ENCODE results near the gene MCFD2. TPM values are rescaled to one million over a fixed set of nuclear protein-coding genes. Genes with fewer than 3 reads are reported as not detected.
A peak's percentile ranks its signal among the peaks of the same experiment; 100 is the strongest.
"Not testable (repeated sequence)": the region's sequence is repeated elsewhere in the genome, so short reads cannot be mapped to it uniquely, and the experiment has no call there.

The MCFD2 gene
- polyA plus RNA-seq, 1 donor (not counting 4 experiments of a cell fraction or from before 2014, with no cell fraction given) = 132 TPM

DNA sequence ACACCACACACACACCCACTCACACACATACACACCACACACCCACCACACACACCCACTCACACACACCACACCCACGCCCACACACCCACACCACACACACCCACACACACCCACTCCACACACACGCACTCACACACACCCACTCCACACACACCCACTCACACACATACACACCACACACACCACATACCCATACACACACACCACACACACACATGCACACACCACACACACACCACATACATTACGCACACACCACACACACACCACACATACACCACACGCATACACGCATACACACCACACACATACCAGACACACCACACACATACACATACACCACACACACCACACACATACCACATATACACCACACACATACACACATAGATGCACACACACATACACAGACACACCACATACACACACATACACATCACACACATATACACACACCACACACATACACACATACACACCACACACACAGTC, 37.9 kb downstream of the MCFD2 start:
- peaks cover 18% of the 10 kb centered on the region for H3K4me1 ChIP-seq (ENCODE audit: control insufficient read depth, extremely low read depth, insufficient read depth, low read length)
- H2AFZ ChIP-seq (ENCODE audit: control insufficient read depth, low read length) = no peak overlapping the region
- no peaks in the 10 kb centered on the region for H3K9me3 ChIP-seq (ENCODE audit: control insufficient read depth, low read depth, low read length)
- FAIRE-seq (no peak), DNase-seq (ENCODE audit: low read depth, low spot score) (no peak)
- no peak overlapping the region for H3K4me3 ChIP-seq (ENCODE audit: control insufficient read depth in 2 of 3, extremely low read depth in 1 of 3, insufficient read depth in 2 of 3, low read depth in 1 of 3, low read length in 3 of 3)
- H3K4me2 ChIP-seq (ENCODE audit: control insufficient read depth, extremely low read depth, insufficient read depth, low read depth, low read length) = no peak overlapping the region
- no peaks in the 10 kb centered on the region for H3K36me3 ChIP-seq (ENCODE audit: control insufficient read depth in 2 of 2, extremely low read depth in 1 of 2, insufficient read depth in 2 of 2, low read length in 2 of 2)
- no peaks in the 10 kb centered on the region for H3K79me2 ChIP-seq (ENCODE audit: control insufficient read depth, insufficient read depth, low read length)
- no peaks in the 10 kb centered on the region for H3K9me1 ChIP-seq (ENCODE audit: control insufficient read depth, extremely low read depth, insufficient read depth, low read length)
- H3K27ac ChIP-seq (ENCODE audit: control insufficient read depth, insufficient read depth, low read length) = no peak overlapping the region
- peaks cover 6% of the 10 kb centered on the region for H3K27me3 ChIP-seq (ENCODE audit: control insufficient read depth, extremely low read depth, insufficient read depth, low read length)
- H3K9ac ChIP-seq (ENCODE audit: control insufficient read depth, extremely low read depth, insufficient read depth, low read length) = no peak overlapping the region
- no peak for TF ChIP-seq EZH2 (IDR thresholded peaks at IDR 0.05; ENCODE audit: low read length)
- TF ChIP-seq, protein P1, sequence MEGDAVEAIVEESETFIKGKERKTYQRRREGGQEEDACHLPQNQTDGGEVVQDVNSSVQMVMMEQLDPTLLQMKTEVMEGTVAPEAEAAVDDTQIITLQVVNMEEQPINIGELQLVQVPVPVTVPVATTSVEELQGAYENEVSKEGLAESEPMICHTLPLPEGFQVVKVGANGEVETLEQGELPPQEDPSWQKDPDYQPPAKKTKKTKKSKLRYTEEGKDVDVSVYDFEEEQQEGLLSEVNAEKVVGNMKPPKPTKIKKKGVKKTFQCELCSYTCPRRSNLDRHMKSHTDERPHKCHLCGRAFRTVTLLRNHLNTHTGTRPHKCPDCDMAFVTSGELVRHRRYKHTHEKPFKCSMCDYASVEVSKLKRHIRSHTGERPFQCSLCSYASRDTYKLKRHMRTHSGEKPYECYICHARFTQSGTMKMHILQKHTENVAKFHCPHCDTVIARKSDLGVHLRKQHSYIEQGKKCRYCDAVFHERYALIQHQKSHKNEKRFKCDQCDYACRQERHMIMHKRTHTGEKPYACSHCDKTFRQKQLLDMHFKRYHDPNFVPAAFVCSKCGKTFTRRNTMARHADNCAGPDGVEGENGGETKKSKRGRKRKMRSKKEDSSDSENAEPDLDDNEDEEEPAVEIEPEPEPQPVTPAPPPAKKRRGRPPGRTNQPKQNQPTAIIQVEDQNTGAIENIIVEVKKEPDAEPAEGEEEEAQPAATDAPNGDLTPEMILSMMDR (optimal IDR thresholded peaks at IDR 0.05 in 1 of 3, IDR thresholded peaks at IDR 0.05 in 1 of 3, conservative IDR thresholded peaks at IDR 0.05 in 1 of 3; ENCODE audit: extremely low read depth in 1 of 3, insufficient read depth in 2 of 3, low read length in 3 of 3) = no peak
- no peaks in the 10 kb centered on the region for H4K20me1 ChIP-seq (ENCODE audit: control insufficient read depth, extremely low read depth, insufficient read depth, low read length)
- dilution Hi-C loops (cut with MboI; ENCODE audit: extremely low pct_ligation_motif_present, low sequenced_read_pairs) = no loop called here

DNA sequence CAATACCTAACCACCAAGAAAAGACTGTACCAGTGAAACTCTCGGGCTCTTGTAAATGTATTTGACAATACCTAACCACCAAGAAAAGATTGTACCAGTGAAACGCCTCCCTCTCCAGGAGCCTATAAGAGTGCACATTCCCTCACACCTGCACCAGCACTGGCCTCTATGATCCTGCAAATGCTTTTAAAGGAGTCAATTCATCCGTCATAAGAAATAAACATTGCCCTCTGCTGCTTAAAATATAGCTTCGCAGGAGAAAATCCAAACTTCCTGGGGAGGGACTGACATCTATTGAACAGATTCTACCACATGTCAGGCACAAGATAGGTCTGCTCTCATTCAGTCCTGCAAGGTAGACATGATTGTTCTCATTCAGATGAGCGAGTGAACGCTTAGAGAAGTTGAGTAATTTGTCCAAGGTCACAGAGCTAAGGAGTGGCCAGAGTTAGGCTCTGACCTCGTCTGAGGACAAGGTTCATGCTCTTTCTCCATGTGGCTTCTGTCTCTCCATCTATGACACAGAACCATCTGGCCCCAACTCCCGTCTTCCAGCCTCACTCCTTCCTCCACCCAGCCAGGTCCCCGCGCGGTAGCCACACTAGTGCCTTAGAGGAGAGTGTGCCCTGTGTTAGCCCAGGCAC, 38.7 kb downstream of the MCFD2 start:
- no peaks in the 10 kb centered on the region for H3K27me3 ChIP-seq (ENCODE audit: control insufficient read depth, extremely low read depth, insufficient read depth, low read length)
- H3K4me1 ChIP-seq (ENCODE audit: control insufficient read depth, extremely low read depth, insufficient read depth, low read length) = peaks cover 18% of the 10 kb centered on the region
- FAIRE-seq (no peak), DNase-seq (ENCODE audit: low read depth, low spot score) (no peak)
- no peaks in the 10 kb centered on the region for H4K20me1 ChIP-seq (ENCODE audit: control insufficient read depth, extremely low read depth, insufficient read depth, low read length)
- dilution Hi-C loops (cut with MboI; ENCODE audit: extremely low pct_ligation_motif_present, low sequenced_read_pairs) = no loop called here
- H3K4me3 ChIP-seq (ENCODE audit: control insufficient read depth in 2 of 3, extremely low read depth in 1 of 3, insufficient read depth in 2 of 3, low read depth in 1 of 3, low read length in 3 of 3) = no peak overlapping the region
- no peaks in the 10 kb centered on the region for H3K9me1 ChIP-seq (ENCODE audit: control insufficient read depth, extremely low read depth, insufficient read depth, low read length)
- H3K4me2 ChIP-seq (ENCODE audit: control insufficient read depth, extremely low read depth, insufficient read depth, low read depth, low read length) = no peak overlapping the region
- TF ChIP-seq, protein P1 (optimal IDR thresholded peaks at IDR 0.05 in 1 of 3, IDR thresholded peaks at IDR 0.05 in 1 of 3, conservative IDR thresholded peaks at IDR 0.05 in 1 of 3; ENCODE audit: extremely low read depth in 1 of 3, insufficient read depth in 2 of 3, low read length in 3 of 3) = peak; percentile 22 to 58 (median 44)
- TF ChIP-seq EZH2 (IDR thresholded peaks at IDR 0.05; ENCODE audit: low read length) = no peak
- no peaks in the 10 kb centered on the region for H3K36me3 ChIP-seq (ENCODE audit: control insufficient read depth in 2 of 2, extremely low read depth in 1 of 2, insufficient read depth in 2 of 2, low read length in 2 of 2)
- no peaks in the 10 kb centered on the region for H3K9me3 ChIP-seq (ENCODE audit: control insufficient read depth, low read depth, low read length)
- peak overlapping the region; percentile 64 for H2AFZ ChIP-seq (ENCODE audit: control insufficient read depth, low read length)
- H3K79me2 ChIP-seq (ENCODE audit: control insufficient read depth, insufficient read depth, low read length) = no peaks in the 10 kb centered on the region
- no peak overlapping the region for H3K27ac ChIP-seq (ENCODE audit: control insufficient read depth, insufficient read depth, low read length)
- H3K9ac ChIP-seq (ENCODE audit: control insufficient read depth, extremely low read depth, insufficient read depth, low read length) = no peak overlapping the region

DNA sequence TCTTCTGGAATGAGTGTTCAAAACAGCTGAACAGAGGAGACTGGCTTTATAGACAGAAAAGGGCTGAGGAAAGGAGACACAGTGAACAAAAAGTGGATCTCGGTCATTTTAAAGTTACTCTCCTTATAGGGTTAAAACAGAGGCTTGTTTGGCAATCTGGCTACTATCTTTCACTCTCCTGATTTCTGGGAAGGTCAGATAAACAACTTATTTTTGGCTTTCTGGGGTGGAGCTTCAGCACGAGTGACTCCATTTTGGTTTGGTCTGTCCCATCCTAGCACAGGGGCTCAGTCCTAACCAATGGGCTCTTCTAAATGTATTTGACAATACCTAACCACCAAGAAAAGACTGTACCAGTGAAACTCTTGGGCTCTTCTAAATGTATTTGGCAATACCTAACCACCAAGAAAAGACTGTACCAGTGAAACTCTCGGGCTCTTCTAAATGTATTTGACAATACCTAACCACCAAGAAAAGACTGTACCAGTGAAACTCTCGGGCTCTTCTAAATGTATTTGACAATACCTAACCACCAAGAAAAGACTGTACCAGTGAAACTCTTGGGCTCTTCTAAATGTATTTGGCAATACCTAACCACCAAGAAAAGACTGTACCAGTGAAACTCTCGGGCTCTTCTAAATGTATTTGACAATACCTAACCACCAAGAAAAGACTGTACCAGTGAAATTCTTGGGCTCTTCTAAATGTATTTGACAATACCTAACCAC, 39.5 kb downstream of the MCFD2 start:
- H3K27ac ChIP-seq (ENCODE audit: control insufficient read depth, insufficient read depth, low read length); DNase-seq (ENCODE audit: low read depth, low spot score); FAIRE-seq; H2AFZ ChIP-seq (ENCODE audit: control insufficient read depth, low read length); H3K4me3 ChIP-seq (ENCODE audit: control insufficient read depth in 2 of 3, extremely low read depth in 1 of 3, insufficient read depth in 2 of 3, low read depth in 1 of 3, low read length in 3 of 3); H3K36me3 ChIP-seq (ENCODE audit: control insufficient read depth in 2 of 2, extremely low read depth in 1 of 2, insufficient read depth in 2 of 2, low read length in 2 of 2); dilution Hi-C loops (cut with MboI; ENCODE audit: extremely low pct_ligation_motif_present, low sequenced_read_pairs); H3K27me3 ChIP-seq (ENCODE audit: control insufficient read depth, extremely low read depth, insufficient read depth, low read length); H3K9me1 ChIP-seq (ENCODE audit: control insufficient read depth, extremely low read depth, insufficient read depth, low read length); H3K9me3 ChIP-seq (ENCODE audit: control insufficient read depth, low read depth, low read length); H3K9ac ChIP-seq (ENCODE audit: control insufficient read depth, extremely low read depth, insufficient read depth, low read length); H4K20me1 ChIP-seq (ENCODE audit: control insufficient read depth, extremely low read depth, insufficient read depth, low read length); H3K4me2 ChIP-seq (ENCODE audit: control insufficient read depth, extremely low read depth, insufficient read depth, low read depth, low read length); H3K79me2 ChIP-seq (ENCODE audit: control insufficient read depth, insufficient read depth, low read length): not testable (repeated sequence)
- H3K4me1 ChIP-seq (ENCODE audit: control insufficient read depth, extremely low read depth, insufficient read depth, low read length) = peaks cover 18% of the 10 kb centered on the region
